AG20443 (cell line): ENCODE data around the gene KEAP1.
"Not testable (repeated sequence)": the region's sequence is repeated elsewhere in the genome, so short reads cannot be mapped to it uniquely, and the experiment has no call there.

ENCODE experiments used
- DNase-seq: peaks from one replicate; pipeline ENCODE4 v3.0.0; 2012; ENCODE audit warnings: low spot score, mixed read lengths

Gene KEAP1

GRCh38 chr19:10503002-10503789, at the start of gene KEAP1:
TSS of gene KEAP1 (minus strand) at chr19:10503356. CDS start at chr19:10500033, 3,323 bp downstream.
- peak; percentile 46 for DNase-seq

- peak; percentile 39 for DNase-seq
Observed at GRCh38 chr19:10552510-10553053, 49.4 kb upstream of the KEAP1 start.

DNA sequence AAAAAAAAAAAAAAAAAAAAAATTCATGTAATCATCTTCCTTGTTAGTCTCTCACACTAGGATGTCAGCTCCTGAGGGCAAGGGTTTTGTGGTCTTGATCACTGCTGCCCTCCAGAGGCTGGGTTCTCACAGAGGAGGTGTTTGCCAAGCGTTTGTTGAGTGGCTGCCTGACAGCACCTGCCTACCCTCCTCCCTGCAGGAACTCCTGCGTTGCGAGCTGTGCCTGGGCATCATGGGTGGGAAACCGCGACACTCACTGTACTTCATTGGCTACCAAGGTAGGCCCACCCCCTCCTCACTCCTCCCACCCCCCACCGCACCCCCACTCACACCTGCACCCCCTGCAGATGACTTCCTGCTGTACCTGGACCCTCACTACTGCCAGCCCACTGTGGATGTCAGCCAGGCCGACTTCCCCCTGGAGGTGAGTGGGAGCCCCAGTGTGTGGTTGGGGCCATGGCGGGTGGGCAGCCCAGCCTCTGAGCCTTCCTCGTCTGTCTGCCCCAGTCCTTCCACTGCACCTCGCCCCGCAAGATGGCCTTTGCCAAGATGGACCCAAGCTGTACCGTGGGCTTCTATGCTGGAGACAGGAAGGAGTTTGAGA, 48.6 kb upstream of the KEAP1 start:
- peak; percentile 50 for DNase-seq

DNA sequence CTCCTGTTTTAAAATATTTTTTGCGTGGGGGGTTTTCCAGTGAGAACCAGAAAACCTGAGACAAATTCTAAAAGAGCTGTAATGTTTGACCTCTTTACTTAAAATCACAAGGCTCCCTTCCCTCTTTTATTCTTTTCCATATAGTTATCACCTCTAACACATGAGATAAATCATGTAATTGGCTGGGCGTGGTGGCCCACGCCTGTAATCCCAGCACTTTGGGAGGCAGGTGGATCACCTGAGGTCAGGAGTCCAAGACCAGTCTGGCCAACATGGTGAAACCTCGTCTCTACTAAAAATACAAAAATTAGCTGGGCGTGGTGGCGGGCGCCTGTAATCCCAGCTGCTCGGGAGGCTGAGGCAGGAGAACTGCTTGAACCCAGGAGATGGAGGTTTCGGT, 47.9 kb upstream of the KEAP1 start:
- not testable (repeated sequence) for DNase-seq

GRCh38 chr19:10550336-10550735, 47.2 kb upstream of the KEAP1 start:
- DNase-seq: no peak

DNA sequence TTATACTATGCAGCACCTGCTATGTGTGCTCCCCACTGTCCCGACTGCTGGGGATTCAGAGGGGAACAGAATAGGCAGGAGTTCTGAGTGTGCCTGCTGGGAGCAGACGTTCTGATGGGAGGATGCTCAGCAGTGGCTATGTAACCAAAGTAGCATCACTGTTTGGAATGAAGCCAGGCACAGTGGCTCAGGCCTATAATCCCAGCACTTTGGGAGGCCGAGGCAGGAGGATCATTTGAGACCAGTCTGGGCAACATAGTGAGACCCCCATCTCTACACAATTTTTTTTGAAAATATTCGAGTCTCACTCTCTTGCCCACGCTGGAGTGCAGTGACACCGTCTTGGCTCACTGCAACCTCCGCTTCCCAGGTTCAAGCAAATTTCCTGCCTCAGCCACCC, 46.6 kb upstream of the KEAP1 start:
- DNase-seq: no peak

DNA sequence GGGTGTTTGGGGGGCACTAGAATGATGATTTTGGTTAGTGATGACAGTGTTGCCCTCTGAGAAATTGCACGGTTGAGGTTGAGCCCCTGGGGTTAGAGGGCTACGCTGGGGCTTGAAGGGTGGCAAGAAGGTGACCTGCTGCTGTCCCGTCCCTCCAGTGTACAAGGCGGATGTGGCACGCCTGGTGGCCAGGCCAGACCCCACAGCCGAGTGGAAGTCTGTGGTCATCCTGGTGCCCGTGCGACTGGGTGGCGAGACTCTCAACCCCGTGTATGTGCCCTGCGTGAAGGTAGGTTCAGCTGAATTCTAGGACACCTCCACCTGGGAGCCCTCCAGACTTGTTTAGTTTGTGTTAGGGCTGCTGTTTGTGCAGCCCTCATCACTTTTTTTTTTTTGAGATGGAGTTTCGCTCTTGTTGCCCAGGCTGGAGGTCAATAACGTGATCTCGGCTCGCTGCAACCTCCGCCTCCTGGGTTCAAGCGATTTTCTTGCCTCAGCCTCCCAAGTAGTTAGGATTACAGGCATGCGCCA, 45.7 kb upstream of the KEAP1 start:
- no peak for DNase-seq

DNA sequence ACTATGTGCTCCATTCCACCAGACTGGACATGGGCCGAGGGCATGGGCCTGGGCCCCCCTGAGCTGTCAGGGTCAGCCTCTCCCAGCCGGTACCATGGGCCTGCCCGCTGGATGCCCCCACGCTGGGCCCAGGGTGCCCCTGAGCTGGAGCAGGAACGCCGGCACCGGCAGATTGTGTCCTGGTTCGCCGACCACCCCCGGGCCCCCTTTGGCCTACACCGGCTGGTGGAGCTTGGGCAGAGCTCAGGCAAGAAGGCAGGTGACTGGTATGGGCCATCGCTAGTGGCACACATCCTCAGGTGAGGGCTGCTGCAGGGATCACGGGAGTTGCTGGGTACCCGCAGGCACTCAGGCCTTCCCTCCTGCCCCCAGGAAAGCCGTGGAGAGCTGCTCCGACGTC, 43.7 kb upstream of the KEAP1 start:
- no peak for DNase-seq

GRCh38 chr19:10544753-10545251, 41.6 kb upstream of the KEAP1 start:
- DNase-seq: no peak

DNA sequence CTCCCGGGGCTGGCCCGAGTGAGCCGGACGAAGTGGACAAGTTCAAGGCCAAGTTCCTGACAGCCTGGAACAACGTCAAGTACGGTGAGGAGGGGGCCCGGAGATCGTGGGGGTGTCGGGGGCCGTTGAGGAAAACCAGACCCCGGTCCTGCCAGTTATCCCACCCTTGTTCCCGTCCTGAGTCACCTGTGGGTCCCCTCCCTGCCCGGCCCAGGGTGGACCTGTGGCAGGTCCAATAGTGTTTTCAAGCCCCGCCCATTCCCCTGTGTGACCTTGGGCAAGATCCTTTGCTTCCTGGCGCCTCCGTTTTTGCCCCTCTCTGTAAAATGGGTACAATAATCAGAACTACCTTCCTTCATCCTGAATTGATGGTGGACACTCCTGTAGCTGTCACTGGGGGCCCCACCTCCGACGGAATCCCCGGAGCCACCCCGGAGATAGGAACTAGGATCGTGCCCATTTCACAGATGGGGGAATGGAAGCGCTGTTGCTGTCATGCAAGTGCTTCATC, 41.1 kb upstream of the KEAP1 start:
- DNase-seq: peak; percentile 29

GRCh38 chr19:10543420-10544241, 40.5 kb upstream of the KEAP1 start, which contains the start of gene ATG4D:
TSS of gene ATG4D (plus strand) at chr19:10543904. CDS start at chr19:10544091, 187 bp downstream.
- DNase-seq: peak; percentile 99

- no peak for DNase-seq
Observed at GRCh38 chr19:10543059-10543419, 39.9 kb upstream of the KEAP1 start.

GRCh38 chr19:10539016-10539415, 35.9 kb upstream of the KEAP1 start:
- DNase-seq: not testable (repeated sequence)

DNA sequence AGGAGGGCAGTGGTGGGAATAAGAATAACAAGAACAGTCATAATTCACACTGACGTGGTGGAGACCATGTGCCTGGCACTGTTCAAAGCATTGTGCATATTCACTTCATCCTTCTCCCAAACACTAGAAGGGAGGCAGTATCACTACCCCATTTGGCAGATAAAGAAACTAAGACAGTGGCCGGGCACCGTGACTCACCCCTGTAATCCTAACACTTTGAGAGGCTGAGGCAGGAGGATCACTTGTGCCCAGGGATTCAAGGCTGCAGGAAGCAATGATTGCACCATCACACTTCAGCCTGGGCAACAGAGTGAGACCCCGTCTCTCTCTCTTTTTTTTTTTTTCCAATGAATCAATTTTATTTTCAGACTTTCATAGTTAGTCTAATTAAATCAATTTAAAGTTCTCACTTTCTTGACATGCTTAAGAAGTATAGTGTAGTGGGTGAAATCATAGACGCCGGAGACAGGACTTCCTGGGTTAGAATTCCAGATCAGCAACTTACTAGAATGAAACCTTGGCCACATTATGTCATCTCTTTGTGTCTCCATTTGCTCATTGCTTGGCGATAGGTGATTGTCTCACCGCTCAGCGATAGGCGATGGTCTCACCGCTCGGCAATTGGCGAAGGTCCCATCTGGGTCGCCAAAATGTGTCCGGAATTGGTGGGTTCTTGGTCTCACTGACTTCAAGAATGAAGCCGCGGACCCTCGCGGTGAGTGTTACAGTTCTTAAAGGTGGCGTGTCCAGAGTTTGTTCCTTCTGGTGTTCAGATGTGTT, 35.2 kb upstream of the KEAP1 start:
- no peak for DNase-seq

DNA sequence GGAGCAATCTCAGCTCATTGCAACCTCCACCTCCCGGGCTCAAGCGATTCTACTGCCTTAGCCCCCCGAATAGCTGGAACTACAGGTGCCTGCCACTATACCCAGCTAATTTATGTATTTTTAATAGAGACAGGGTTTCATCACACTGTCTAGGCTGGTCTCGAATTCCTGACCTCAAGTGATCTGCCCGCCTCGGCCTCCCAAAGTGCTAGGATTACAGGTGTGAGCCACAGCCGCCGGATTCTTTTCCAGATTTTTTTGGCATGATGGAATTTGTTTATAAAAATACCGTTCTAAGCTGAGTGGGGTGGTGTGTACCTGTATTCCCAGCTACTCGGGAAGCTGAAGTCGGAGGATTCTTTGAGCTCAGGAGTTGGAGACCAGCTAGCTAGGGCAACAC, 34.5 kb upstream of the KEAP1 start:
- DNase-seq: no peak

DNA sequence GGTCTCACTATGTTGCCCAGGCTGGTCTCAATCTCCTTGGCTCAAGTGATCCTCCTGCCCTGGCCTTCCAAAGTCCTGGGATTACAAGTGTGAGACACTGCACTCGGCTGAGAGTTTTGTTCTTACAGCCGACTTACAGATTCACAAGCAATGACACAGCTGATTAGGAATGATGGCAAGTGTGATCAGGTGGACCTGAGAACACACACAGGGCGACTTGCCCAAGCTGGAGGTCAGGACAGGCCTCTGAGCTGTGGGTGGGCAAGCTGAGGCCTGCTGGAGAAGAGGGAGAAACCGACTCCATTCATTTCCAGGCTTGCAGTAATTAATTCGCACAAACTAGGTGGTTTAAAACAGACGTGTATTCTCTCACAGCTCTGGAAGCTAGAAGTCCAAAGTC, 32.5 kb upstream of the KEAP1 start:
- peak; percentile 8 for DNase-seq

- peak; percentile 84 for DNase-seq
Observed at GRCh38 chr19:10533646-10534386, 30.7 kb upstream of the KEAP1 start.

GRCh38 chr19:10532457-10532856, 29.3 kb upstream of the KEAP1 start:
- DNase-seq: no peak

GRCh38 chr19:10526887-10527286, 23.7 kb upstream of the KEAP1 start:
- not testable (repeated sequence) for DNase-seq

DNA sequence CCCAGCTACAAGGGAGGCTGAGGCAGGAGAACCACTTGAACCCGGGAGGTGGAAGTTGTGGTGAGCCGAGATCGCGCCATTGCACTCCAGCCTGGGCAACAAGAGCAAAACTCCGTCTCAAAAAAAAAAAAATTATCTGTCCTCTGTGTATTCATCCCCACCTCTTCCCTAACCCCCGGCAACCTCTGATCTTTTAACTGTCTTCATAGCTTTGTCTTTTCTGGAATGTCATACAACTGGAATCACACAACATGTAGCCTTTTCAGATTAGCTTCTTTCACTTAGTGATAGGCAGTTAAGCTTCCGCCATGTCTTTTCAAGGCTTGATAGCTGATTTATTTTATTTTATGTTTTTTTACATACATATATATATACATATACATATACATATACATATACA, 22.5 kb upstream of the KEAP1 start:
- no peak for DNase-seq
